Coronary artery (tissue), 2 donors: ENCODE results near the gene CBARP.

Experiments used
- DNase-seq: peaks from one replicate; pipeline ENCODE4 v3.0.0-alpha.2; 2017; ENCODE audit warnings: low spot score
- H3K27ac ChIP-seq, 2 donors: fragments of 200-600 bp; sonication (generic); one replicate each; pipeline ENCODE4 v1.5.1; 2016 to 2019
- H3K4me3 ChIP-seq: fragments of 200-600 bp; sonication (generic); 2 replicates; pipeline ENCODE4 v1.5.1; 2016; ENCODE audit warnings: mild to moderate bottlenecking, moderate library complexity
- TF ChIP-seq, protein P1 (sequence below): fragments of 200-600 bp; sonication (generic); IDR thresholded peaks from one replicate; pipeline ENCODE4 v1.5.1; 2019; ENCODE audit warnings: antibody characterized with exemption

Gene CBARP

DNA sequence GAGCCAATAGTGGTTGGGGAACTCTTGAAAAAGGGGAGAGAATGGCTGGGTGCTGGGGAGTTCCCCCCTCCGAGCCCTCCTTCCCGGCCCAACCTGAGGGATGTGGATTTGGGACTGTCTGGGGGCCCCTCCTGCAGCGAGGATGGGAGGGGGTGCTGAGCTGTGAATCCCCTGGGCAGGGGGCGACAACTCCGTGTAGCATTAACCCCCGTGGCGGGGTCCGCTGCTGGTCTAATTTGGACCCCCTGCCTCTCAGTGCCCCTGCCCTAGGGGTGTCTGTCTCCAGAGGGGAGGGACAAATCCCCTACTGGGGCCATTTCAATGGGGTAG, 20.3 kb upstream of the CBARP start:
- H3K4me3 ChIP-seq: peak overlapping the region; percentile 13
- TF ChIP-seq, protein P1, sequence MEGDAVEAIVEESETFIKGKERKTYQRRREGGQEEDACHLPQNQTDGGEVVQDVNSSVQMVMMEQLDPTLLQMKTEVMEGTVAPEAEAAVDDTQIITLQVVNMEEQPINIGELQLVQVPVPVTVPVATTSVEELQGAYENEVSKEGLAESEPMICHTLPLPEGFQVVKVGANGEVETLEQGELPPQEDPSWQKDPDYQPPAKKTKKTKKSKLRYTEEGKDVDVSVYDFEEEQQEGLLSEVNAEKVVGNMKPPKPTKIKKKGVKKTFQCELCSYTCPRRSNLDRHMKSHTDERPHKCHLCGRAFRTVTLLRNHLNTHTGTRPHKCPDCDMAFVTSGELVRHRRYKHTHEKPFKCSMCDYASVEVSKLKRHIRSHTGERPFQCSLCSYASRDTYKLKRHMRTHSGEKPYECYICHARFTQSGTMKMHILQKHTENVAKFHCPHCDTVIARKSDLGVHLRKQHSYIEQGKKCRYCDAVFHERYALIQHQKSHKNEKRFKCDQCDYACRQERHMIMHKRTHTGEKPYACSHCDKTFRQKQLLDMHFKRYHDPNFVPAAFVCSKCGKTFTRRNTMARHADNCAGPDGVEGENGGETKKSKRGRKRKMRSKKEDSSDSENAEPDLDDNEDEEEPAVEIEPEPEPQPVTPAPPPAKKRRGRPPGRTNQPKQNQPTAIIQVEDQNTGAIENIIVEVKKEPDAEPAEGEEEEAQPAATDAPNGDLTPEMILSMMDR: no peak
- peak overlapping the region; percentile 88 to 99 for H3K27ac ChIP-seq
- no peak for DNase-seq

DNA sequence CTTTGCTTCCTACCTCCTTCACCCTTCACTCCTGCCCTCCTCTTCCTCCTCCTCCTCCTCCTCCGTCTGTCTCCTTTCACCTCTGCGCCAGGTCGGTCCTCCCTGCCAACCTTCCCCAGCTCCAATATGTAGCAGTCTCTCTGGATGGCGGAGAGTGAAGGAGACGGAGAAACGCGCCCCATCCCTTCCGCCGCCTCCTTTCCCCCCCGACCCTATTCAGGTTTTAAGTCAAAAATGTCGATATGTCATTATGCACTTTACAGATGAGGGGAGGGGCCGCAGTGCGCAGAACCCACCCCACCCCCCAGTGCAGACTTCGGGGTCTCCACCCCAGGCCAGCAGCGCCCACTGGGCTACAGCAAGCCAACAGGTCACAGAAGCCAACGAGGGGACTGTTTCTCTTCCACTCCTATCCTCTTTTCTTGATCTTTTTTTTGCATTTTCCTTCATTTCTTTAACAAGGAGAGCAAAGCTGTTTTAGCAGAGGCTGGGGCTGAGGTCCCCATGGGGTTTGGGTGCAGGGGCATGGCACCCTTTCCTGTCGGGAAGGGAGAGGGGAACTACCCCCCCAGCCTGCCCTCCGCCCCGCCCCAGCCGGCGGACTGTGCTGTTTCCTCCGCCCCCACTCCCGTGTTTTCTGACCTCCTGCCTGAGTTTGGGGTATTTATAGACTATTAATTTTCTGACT, 19.8 kb upstream of the CBARP start:
- Histone ChIP-seq H3K27ac (peak overlapping the region; percentile 88 to 99), H3K4me3 (peak overlapping the region; percentile 13)
- TF ChIP-seq, protein P1: no peak
- no peak for DNase-seq

DNA sequence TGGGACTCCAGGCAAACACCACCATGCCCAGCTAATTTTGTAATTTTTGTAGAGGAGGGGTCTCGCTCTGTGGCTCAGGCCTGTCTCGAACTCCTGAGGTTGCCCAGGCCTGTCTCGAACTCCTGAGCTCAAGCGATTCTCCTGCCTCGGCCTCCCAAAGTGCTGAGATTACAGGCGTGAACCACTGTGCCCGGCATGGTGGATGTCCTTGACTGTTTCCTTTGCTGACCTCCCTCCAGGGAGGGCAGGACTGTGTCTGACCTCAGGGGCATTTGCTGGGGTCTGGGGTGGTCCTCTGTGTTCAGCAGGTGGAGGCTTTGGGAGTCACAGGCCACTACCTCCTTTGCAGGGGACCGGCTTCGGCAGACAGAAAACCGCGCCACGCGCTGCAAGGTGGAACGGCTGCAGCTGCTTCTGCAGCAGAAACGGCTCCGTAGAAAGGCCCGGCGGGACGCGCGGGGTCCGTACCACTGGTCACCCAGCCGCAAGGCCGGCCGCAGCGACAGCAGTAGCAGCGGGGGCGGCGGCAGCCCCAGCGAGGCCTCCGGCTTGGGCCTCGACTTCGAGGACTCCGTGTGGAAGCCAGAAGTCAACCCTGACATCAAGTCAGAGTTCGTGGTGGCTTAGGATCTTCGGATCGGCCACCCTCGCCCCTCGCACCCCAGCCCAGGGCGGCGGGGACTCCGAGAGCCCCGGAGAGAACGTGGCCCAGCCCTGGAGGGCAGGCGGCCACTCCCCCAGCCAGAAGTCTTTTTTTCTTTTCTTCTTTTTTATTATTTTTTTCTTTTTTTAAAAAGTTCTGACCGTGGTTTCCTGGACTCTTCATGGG, 19.1 kb upstream of the CBARP start:
- TF ChIP-seq, protein P1: no peak
- no peak overlapping the region for H3K4me3 ChIP-seq
- DNase-seq: no peak
- peak overlapping the region in 1 of 2 donors; percentile 24 for H3K27ac ChIP-seq

DNA sequence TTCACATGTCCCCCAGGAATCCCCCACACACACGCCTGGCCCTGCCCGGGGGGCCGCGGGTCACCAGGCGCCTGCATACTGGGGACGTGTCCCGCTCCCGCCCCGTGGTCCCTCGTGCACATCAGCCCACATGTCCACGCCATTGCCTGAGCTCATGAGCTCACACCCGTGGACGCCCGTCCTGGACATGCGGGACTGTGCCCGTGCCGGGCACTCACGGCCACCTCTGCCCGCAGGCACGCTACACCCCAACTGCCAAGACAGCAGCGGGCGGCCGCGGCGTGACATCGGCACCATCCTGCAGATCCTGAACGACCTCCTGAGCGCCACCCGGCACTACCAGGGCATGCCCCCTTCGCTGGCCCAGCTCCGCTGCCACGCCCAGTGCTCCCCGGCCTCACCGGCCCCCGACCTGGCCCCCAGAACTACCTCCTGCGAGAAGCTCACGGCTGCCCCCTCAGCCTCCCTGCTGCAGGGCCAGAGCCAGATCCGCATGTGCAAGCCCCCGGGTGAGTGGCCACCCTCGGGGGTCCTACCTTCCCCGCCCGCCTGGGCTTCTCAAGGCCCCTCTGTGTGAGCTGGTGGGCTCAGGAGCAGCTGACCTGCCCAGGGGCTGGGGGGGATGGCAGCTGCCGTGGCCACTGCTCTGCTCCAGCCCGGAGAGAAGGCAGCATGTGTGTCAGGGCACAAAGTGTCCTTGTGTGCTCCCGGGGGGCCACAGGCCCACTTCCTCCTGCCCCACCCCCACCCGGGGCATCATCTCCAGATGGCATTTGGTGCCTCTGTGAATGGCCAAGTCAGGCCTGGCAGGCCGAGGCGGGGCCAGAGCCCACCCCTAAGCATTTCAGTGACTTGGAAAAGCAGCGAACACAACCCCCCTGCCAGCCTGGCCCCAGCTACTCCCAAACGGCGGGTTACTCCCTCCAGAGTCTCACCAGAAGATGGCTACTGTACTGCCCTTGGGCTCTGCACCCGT, 17.7 kb upstream of the CBARP start:
- no peak for DNase-seq
- Histone ChIP-seq H3K4me3 (peak overlapping the region; percentile 43), H3K27ac (peak overlapping the region; percentile 93 to 100)
- TF ChIP-seq, protein P1: no peak

DNA sequence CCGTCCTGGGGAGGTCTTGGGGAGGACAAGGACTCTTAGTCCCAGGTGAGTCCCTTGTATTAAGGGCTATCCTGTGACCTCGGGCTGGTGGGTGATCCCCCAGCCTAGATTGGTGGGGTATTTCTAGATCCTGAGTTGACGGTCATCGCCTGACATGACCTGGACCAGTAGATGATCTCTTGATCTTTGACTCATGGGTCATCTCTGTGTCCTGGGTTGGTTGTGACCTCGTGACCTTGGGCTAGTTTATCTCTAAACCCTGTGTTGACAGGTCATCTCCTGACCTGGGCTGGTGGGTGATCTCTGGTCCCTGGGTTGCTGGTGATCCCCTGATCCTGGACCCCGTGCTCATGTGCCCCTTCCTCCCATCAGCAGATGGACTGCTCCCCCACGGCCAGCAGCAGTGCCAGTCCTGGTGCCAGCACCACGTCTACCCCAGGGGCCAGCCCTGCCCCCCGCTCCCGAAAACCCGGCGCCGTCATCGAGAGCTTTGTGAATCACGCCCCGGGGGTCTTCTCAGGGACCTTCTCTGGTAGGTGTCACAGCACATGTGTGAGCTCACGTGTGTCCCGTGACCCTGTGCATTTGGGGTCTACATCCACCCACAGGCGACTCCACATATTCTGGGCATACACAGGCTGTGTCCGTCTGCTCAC, 16.9 kb upstream of the CBARP start:
- no peak for DNase-seq

DNA sequence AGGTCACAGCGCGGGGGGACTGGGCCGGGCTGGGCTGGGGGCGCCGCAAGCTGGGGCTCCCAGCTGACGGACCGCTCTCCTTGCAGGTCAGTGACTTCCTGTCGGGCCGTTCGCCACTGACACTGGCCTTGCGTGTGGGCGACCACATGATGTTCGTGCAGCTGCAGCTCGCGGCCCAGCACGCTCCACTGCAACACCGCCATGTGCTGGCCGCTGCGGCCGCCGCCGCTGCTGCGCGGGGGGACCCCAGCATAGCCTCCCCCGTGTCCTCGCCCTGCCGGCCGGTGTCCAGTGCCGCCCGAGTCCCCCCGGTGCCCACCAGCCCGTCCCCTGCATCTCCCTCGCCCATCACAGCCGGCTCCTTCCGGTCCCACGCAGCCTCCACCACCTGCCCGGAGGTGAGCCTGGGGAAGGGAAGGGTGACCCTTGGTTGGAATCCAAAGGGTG, 16.3 kb upstream of the CBARP start:
- no peak for DNase-seq
- peak overlapping the region; percentile 96 for H3K4me3 ChIP-seq

More for the DNA sequence above, 16.9 kb upstream of the CBARP start:
- TF ChIP-seq, protein P1: no peak
- peak overlapping the region; percentile 96 for H3K4me3 ChIP-seq
- H3K27ac ChIP-seq: peak overlapping the region; percentile 93 to 100

More for the DNA sequence above, 16.3 kb upstream of the CBARP start:
- TF ChIP-seq, protein P1: no peak
- peak overlapping the region; percentile 93 to 100 for H3K27ac ChIP-seq
